H1 (cell line): ENCODE data around the gene KLHDC4. TPM values are rescaled to one million over a fixed set of nuclear protein-coding genes. Genes with fewer than 3 reads are reported as not detected.

Experiments
- CTCF ChIA-PET: fragments of 300-600 bp; sonication (Branson Sonifier 250); formaldehyde crosslinking; loops from one replicate; lab custom pipeline; 2021; ENCODE audit not compliant: partially characterized antibody; lab: Charles Lee
- POLR2A ChIA-PET: fragments of 300-600 bp; sonication (Branson Sonifier 250); formaldehyde crosslinking; loops from one replicate; lab custom pipeline; 2021; ENCODE audit warnings: inconsistent platforms; ENCODE audit not compliant: partially characterized antibody; lab: Charles Lee
- DNase-seq, 2 experiments: peaks; one replicate each; pipeline versions ENCODE4 v3.0.0 to v3.0.0-alpha.2; 2010 to 2022; ENCODE audit warnings: low spot score in 2 of 2, low read depth in 1 of 2, mixed read lengths in 1 of 2
- FAIRE-seq: peaks from 2 replicates; lab custom pipeline; 2011; peaks lifted over from hg19 to GRCh38; lab: Jason Lieb, UNC
- H2AFZ ChIP-seq: 2 replicates; pipeline ENCODE4 v1.8.1; 2012; ENCODE audit warnings: low read length, inconsistent platforms
- H2AK5ac ChIP-seq: 2 replicates; pipeline ENCODE4 v1.6.1; 2013; ENCODE audit warnings: low read depth, low read length
- H2BK120ac ChIP-seq: replicated peaks from 2 replicates; pipeline ENCODE3; 2013; ENCODE audit warnings: low read depth, low read length, inconsistent platforms
- H2BK12ac ChIP-seq: 2 replicates; pipeline ENCODE4 v1.6.1; 2013; ENCODE audit warnings: low read depth, low read length
- H2BK15ac ChIP-seq: 2 replicates; pipeline ENCODE4 v1.6.1; 2013; ENCODE audit warnings: low read length
- H2BK20ac ChIP-seq: 2 replicates; pipeline ENCODE4 v1.6.1; 2013; ENCODE audit warnings: low read length
- H2BK5ac ChIP-seq: 2 replicates; pipeline ENCODE4 v1.6.1; 2013; ENCODE audit warnings: low read depth, low read length
- H3K14ac ChIP-seq: 2 replicates; pipeline ENCODE4 v1.6.1; 2013; ENCODE audit warnings: inconsistent platforms; ENCODE audit not compliant: insufficient read length
- H3K18ac ChIP-seq: 2 replicates; pipeline ENCODE4 v1.6.1; 2013; ENCODE audit warnings: low read length; ENCODE audit errors: extremely low read depth
- H3K23ac ChIP-seq: 2 replicates; pipeline ENCODE4 v1.6.1; 2013; ENCODE audit warnings: inconsistent platforms; ENCODE audit not compliant: insufficient read length
- H3K23me2 ChIP-seq: 2 replicates; pipeline ENCODE4 v1.6.1; 2013; ENCODE audit warnings: low read depth, low read length
- H3K27ac ChIP-seq: 2 replicates; pipeline ENCODE4 v1.6.1; 2011; ENCODE audit warnings: low read depth, low read length, inconsistent platforms
- H3K27me3 ChIP-seq, 4 experiments: replicated peaks in 1 of 4; 1 replicate in 1 of 4; 2 replicates in 3 of 4; pipeline versions ENCODE4 v1.6.1 to v1.8.1; 2011 to 2013; ENCODE audit warnings: low read length in 3 of 4, mild to moderate bottlenecking in 3 of 4, inconsistent platforms in 2 of 4, mixed read lengths in 2 of 4, moderate library complexity in 1 of 4; ENCODE audit not compliant: control insufficient read depth in 3 of 4, insufficient read depth in 3 of 4; ENCODE audit errors: extremely low read depth in 1 of 4
- H3K36me3 ChIP-seq, 4 experiments: 2 replicates each; pipeline versions ENCODE4 v1.6.1 to v1.8.1; 2011 to 2013; ENCODE audit warnings: mild to moderate bottlenecking in 4 of 4, low read length in 3 of 4, moderate library complexity in 2 of 4, control low read depth in 1 of 4, inconsistent platforms in 1 of 4; ENCODE audit not compliant: insufficient read depth in 4 of 4, control insufficient read depth in 2 of 4
- H3K4ac ChIP-seq: replicated peaks from 2 replicates; pipeline ENCODE3; 2013; ENCODE audit warnings: low read length, low read depth, mixed read lengths, inconsistent platforms; ENCODE audit not compliant: insufficient read length
- H3K4me1 ChIP-seq, 4 experiments: replicated peaks in 1 of 4; 1 replicate in 1 of 4; 2 replicates in 3 of 4; pipeline versions ENCODE4 v1.6.1 to v1.8.1; 2011 to 2013; ENCODE audit warnings: low read length in 3 of 4, inconsistent platforms in 2 of 4, mixed read lengths in 1 of 4; ENCODE audit not compliant: insufficient read depth in 4 of 4, control insufficient read depth in 3 of 4
- H3K4me2 ChIP-seq, 2 experiments: 2 replicates each; pipeline versions ENCODE4 v1.6.1 to v1.8.1; 2011 to 2013; ENCODE audit warnings: low read depth in 2 of 2, low read length in 2 of 2, control low read depth in 1 of 2, inconsistent platforms in 1 of 2, mild to moderate bottlenecking in 1 of 2; ENCODE audit not compliant: insufficient read depth in 1 of 2
- H3K4me3 ChIP-seq, 4 experiments: fragments of 200-600, 300-600 bp in 1 of 4; sonication (generic), shearing (Covaris generic), sonication (Bioruptor Twin) in 1 of 4; 2 replicates each; pipeline versions ENCODE4 v1.5.1 to v1.8.1; 2011 to 2016; ENCODE audit warnings: low read length in 4 of 4, low read depth in 3 of 4, control low read depth in 2 of 4, inconsistent platforms in 2 of 4, mild to moderate bottlenecking in 2 of 4, mixed read lengths in 1 of 4, moderate library complexity in 1 of 4; ENCODE audit not compliant: insufficient read depth in 2 of 4; ENCODE audit errors: extremely low read depth in 1 of 4
- H3K56ac ChIP-seq: replicated peaks from 2 replicates; pipeline ENCODE3; 2013; ENCODE audit warnings: low read depth, mild to moderate bottlenecking, mixed read lengths, low read length, inconsistent platforms; ENCODE audit not compliant: insufficient read length
- H3K79me1 ChIP-seq: 2 replicates; pipeline ENCODE4 v1.6.1; 2013; ENCODE audit warnings: low read depth, low read length, control low read depth
- H3K79me2 ChIP-seq, 2 experiments: 2 replicates each; pipeline versions ENCODE4 v1.6.1 to v1.8.1; 2012 to 2013; ENCODE audit warnings: low read length in 2 of 2, mild to moderate bottlenecking in 2 of 2, inconsistent platforms in 1 of 2; ENCODE audit not compliant: insufficient read depth in 2 of 2, control insufficient read depth in 1 of 2
- H3K9ac ChIP-seq, 4 experiments: replicated peaks in 1 of 4; 1 replicate in 1 of 4; 2 replicates in 3 of 4; pipeline versions ENCODE4 v1.6.1 to v1.8.1; 2011 to 2013; ENCODE audit warnings: low read depth in 3 of 4, low read length in 3 of 4, control low read depth in 2 of 4, mild to moderate bottlenecking in 2 of 4, moderate library complexity in 2 of 4, inconsistent platforms in 1 of 4; ENCODE audit errors: extremely low read depth in 1 of 4
- H3K9me3 ChIP-seq, 2 experiments: 2 replicates each; pipeline versions ENCODE4 v1.6.1 to v1.8.1; 2012 to 2013; ENCODE audit warnings: mild to moderate bottlenecking in 2 of 2, moderate library complexity in 2 of 2, control low read depth in 1 of 2, inconsistent platforms in 1 of 2, low read depth in 1 of 2, low read length in 1 of 2, mixed read lengths in 1 of 2; ENCODE audit not compliant: insufficient read depth in 2 of 2
- H4K20me1 ChIP-seq, 2 experiments: replicated peaks in 1 of 2; 2 replicates each; pipeline versions ENCODE3 to v1.8.1; 2011 to 2013; ENCODE audit warnings: inconsistent platforms in 2 of 2, low read length in 2 of 2, mild to moderate bottlenecking in 1 of 2; ENCODE audit not compliant: insufficient read depth in 2 of 2, control insufficient read depth in 1 of 2
- H4K5ac ChIP-seq: 2 replicates; pipeline ENCODE4 v1.6.1; 2013; ENCODE audit warnings: low read length, low read depth, mixed read lengths, inconsistent platforms; ENCODE audit not compliant: insufficient read length
- H4K8ac ChIP-seq: 2 replicates; pipeline ENCODE4 v1.8.0; 2013; ENCODE audit warnings: mild to moderate bottlenecking, moderate library complexity, low read length, inconsistent platforms; ENCODE audit not compliant: insufficient read depth; ENCODE audit errors: extremely low read depth
- H4K91ac ChIP-seq: replicated peaks from 2 replicates; pipeline ENCODE3; 2013; ENCODE audit warnings: low read length, mixed read lengths, inconsistent platforms; ENCODE audit not compliant: insufficient read length
- CREB1 ChIP-seq: IDR thresholded peaks from 2 replicates; pipeline ENCODE4 v1.6.1; 2012; ENCODE audit warnings: inconsistent platforms
- CTBP2 ChIP-seq: IDR thresholded peaks from 2 replicates; pipeline ENCODE4 v1.7.0; 2011; ENCODE audit warnings: borderline replicate concordance, mild to moderate bottlenecking, moderate library complexity, mixed read lengths, low read length; ENCODE audit not compliant: insufficient read depth, insufficient read length
- EGR1 ChIP-seq: IDR thresholded peaks from 2 replicates; pipeline ENCODE4 v1.6.1; 2011; ENCODE audit warnings: low read depth, low read length, borderline replicate concordance
- EZH2 ChIP-seq: fragments of 200-600 bp; sonication (generic); IDR thresholded peaks from 2 replicates; pipeline ENCODE4 v1.7.1; 2012; ENCODE audit warnings: low read depth, mild to moderate bottlenecking, moderate library complexity, low read length, inconsistent platforms; ENCODE audit not compliant: severe bottlenecking
- POLR2A ChIP-seq, 2 experiments: IDR thresholded peaks; 1 replicate in 1 of 2; 2 replicates in 1 of 2; pipeline ENCODE4 v1.6.1; 2011; ENCODE audit warnings: low read depth in 2 of 2, low read length in 2 of 2, mild to moderate bottlenecking in 2 of 2; ENCODE audit errors: control extremely low read depth in 1 of 2
- POU5F1 ChIP-seq: IDR thresholded peaks from 2 replicates; pipeline ENCODE4 v1.6.1; 2011; ENCODE audit warnings: low read depth, mild to moderate bottlenecking, low read length, moderate library complexity
- SRF ChIP-seq: IDR thresholded peaks from 2 replicates; pipeline ENCODE4 v1.6.1; 2011; ENCODE audit warnings: mild to moderate bottlenecking, low read depth, low read length, moderate library complexity
- SUZ12 ChIP-seq: fragments of 200-600 bp; sonication (generic); IDR thresholded peaks from 2 replicates; pipeline ENCODE4 v1.6.1; 2012; ENCODE audit warnings: mild to moderate bottlenecking, inconsistent platforms, low read length, moderate library complexity, mixed read lengths
- TCF12 ChIP-seq: IDR thresholded peaks from 2 replicates; pipeline ENCODE4 v1.6.1; 2011; ENCODE audit warnings: low read depth, mild to moderate bottlenecking, low read length
- YY1 ChIP-seq: IDR thresholded peaks from 2 replicates; pipeline ENCODE4 v1.6.1; 2011; ENCODE audit warnings: low read depth, mild to moderate bottlenecking, low read length
- ZNF274 ChIP-seq: IDR thresholded peaks from 2 replicates; pipeline ENCODE4 v1.7.0; 2012; ENCODE audit warnings: low read length, borderline replicate concordance; ENCODE audit errors: extremely low read depth
- WGBS, 2 experiments: shearing (Covaris generic) in 1 of 2; methylation state at CpG; one replicate each; pipeline versions ENCODE4 v1.1.6 to v1.1.7; 2013 to 2015; ENCODE audit warnings: low lambda C conversion rate in 2 of 2, mixed read lengths in 2 of 2, inconsistent platforms in 1 of 2, low coverage in 1 of 2, missing lambda C conversion rate in 1 of 2; ENCODE audit not compliant: insufficient replicate concordance in 2 of 2, insufficient coverage in 1 of 2, insufficient read length in 1 of 2; ENCODE audit errors: extremely low coverage in 1 of 2, missing lambda C conversion rate in 1 of 2; 5-methylcytosine and 5-hydroxymethylcytosine counted together
- polyA plus RNA-seq, 7 experiments: library from polyadenylated mRNA; depleted of rRNA in 3 of 7; stranded (reverse) in 5 of 7; unstranded in 2 of 7; fragments of >200 nt in 5 of 7; fragments of 200-250 nt in 2 of 7; gene quantifications; 1 replicate in 5 of 7; 2 replicates in 1 of 7; 4 replicates in 1 of 7; pipeline versions ENCODE4 v1.2.1 to v1.2.3, GENCODE V29; 2011 to 2013; ENCODE audit warnings: missing spikeins in 2 of 7, mixed read lengths in 2 of 7
- total RNA-seq: library from RNA; stranded (reverse); fragmentation: NEBNext Ultra II Directional; extraction: Animal tissue kit (Norgen Biotek cat#: 25700); gene quantifications from 2 replicates; pipeline ENCODE4 v1.2.1, GENCODE V29; 2021
- TF ChIP-seq, protein P1 (sequence below): IDR thresholded peaks from 2 replicates; pipeline ENCODE4 v1.6.1; 2011; ENCODE audit warnings: low read length, improper control_type of control experiment

Gene KLHDC4
- total and polyA plus RNA-seq, 2 of the 8 experiments (the other 6 are each of a cell fraction or from before 2014, with no cell fraction given): 23.7 to 63.9 TPM

DNA sequence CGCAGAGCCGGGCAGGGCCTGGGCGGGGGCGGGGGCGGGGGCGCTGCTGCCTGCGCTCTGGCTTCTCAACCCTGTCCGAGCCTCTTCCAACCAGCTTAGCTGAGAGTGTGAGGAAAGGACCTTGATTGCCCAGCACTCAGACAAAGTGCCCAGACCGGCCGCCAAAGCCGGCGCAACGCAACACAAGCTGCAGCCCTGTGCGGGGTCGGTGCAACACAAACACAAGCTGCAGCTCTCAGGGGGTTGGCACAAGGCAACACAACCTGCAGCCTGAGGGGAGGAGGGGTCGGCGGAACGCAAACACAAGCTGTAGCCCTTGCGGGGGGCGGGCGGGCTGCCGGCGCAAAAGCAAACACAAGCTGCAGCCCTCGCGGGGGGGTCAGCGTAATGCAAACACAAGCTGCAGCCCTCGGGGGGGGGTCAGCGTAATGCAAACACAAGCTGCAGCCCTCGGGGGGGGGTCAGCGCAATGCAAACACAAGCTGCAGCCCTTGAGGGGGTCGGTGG lies 60.0 kb downstream of the KLHDC4 start:
- Histone ChIP-seq H3K27ac (no peak overlapping the region), H2BK5ac (peak overlapping the region; percentile 49; the same call in 1 of the 2 replicates), H4K91ac (no peak overlapping the region), H3K79me2 (no peaks in the 10 kb centered on the region; a peak in 1 of 4 replicates), H3K4ac (no peak overlapping the region), H3K23me2 (no peaks in the 10 kb centered on the region), H3K23ac (no peak overlapping the region), H3K9me3 (no peaks in the 10 kb centered on the region), H3K79me1 (peaks cover 5% of the 10 kb centered on the region; the same call in 1 of the 2 replicates), H4K20me1 (peaks cover 6 to 15% of the 10 kb centered on the region in 2 experiments), H2BK120ac (no peak overlapping the region), H3K4me2 (no peak overlapping the region), H3K36me3 (peaks cover 9 to 33% (median 18%) of the 10 kb centered on the region in 4 experiments; a peak in 7 of 8 replicates), H3K18ac (no peak overlapping the region), H3K4me1 (peaks cover 0 to 3% (median 0%) of the 10 kb centered on the region in 4 experiments; a peak in 2 of 7 replicates), H2AFZ (no peak overlapping the region), H3K14ac (no peak overlapping the region), H3K9ac (no peak overlapping the region), H3K4me3 (no peak overlapping the region), H2BK20ac (no peak overlapping the region), H2BK15ac (no peak overlapping the region), H3K56ac (no peak overlapping the region), H2BK12ac (no peak overlapping the region), H3K27me3 (no peaks in the 10 kb centered on the region), H2AK5ac (no peak overlapping the region), H4K8ac (no peak overlapping the region), H4K5ac (no peak overlapping the region)
- FAIRE-seq: no peak
- WGBS, 2 experiments: 100% methylated on average over 10 of the region's 31 CpGs; no CpG with 5 or more reads in 1 of the 2 experiments
- DNase-seq: no peak
- CTCF ChIA-PET: interaction anchor here (0.9 to 1.9 kb wide), 14 partner anchors 11 to 148 kb away, joined by 3 to 7 read pairs (median 4); no protein-coding TSS in a partner anchor
- no peak for TF ChIP-seq EZH2
- TF ChIP-seq YY1: no peak
- no peak for TF ChIP-seq CREB1
- no peak for TF ChIP-seq POLR2A (IDR thresholded peaks at IDR 0.05; ENCODE audit: control extremely low read depth in 1 of 2, low read depth in 2 of 2, low read length in 2 of 2)
- TF ChIP-seq, protein P1, sequence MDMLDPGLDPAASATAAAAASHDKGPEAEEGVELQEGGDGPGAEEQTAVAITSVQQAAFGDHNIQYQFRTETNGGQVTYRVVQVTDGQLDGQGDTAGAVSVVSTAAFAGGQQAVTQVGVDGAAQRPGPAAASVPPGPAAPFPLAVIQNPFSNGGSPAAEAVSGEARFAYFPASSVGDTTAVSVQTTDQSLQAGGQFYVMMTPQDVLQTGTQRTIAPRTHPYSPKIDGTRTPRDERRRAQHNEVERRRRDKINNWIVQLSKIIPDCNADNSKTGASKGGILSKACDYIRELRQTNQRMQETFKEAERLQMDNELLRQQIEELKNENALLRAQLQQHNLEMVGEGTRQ: no peak
- TF ChIP-seq TCF12: no peak
- no peak for TF ChIP-seq CTBP2
- no peak for TF ChIP-seq SUZ12
- no peak for TF ChIP-seq SRF
- no peak for TF ChIP-seq POU5F1
- TF ChIP-seq EGR1: no peak
- no peak for TF ChIP-seq ZNF274
- POLR2A ChIA-PET: interaction anchor here (1.0 to 1.3 kb wide), 3 partner anchors 9 to 149 kb away, joined by 4 to 6 read pairs (median 5); partner anchors contain the start of gene KLHDC4
